H1 (cell line): ENCODE data around the gene ADGRB3. TPM values are rescaled to one million over a fixed set of nuclear protein-coding genes. Genes with fewer than 3 reads are reported as not detected.

Source experiments
- CTCF ChIA-PET: fragments of 300-600 bp; sonication (Branson Sonifier 250); formaldehyde crosslinking; loops from one replicate; lab custom pipeline; 2021; ENCODE audit not compliant: partially characterized antibody; lab: Charles Lee
- POLR2A ChIA-PET: fragments of 300-600 bp; sonication (Branson Sonifier 250); formaldehyde crosslinking; loops from one replicate; lab custom pipeline; 2021; ENCODE audit warnings: inconsistent platforms; ENCODE audit not compliant: partially characterized antibody; lab: Charles Lee
- DNase-seq, 2 experiments: peaks; one replicate each; pipeline versions ENCODE4 v3.0.0 to v3.0.0-alpha.2; 2010 to 2022; ENCODE audit warnings: low spot score in 2 of 2, low read depth in 1 of 2, mixed read lengths in 1 of 2
- FAIRE-seq: peaks from 2 replicates; lab custom pipeline; 2011; peaks lifted over from hg19 to GRCh38; lab: Jason Lieb, UNC
- H2AFZ ChIP-seq: 2 replicates; pipeline ENCODE4 v1.8.1; 2012; ENCODE audit warnings: low read length, inconsistent platforms
- H2AK5ac ChIP-seq: 2 replicates; pipeline ENCODE4 v1.6.1; 2013; ENCODE audit warnings: low read depth, low read length
- H2BK120ac ChIP-seq: replicated peaks from 2 replicates; pipeline ENCODE3; 2013; ENCODE audit warnings: low read depth, low read length, inconsistent platforms
- H2BK12ac ChIP-seq: 2 replicates; pipeline ENCODE4 v1.6.1; 2013; ENCODE audit warnings: low read depth, low read length
- H2BK15ac ChIP-seq: 2 replicates; pipeline ENCODE4 v1.6.1; 2013; ENCODE audit warnings: low read length
- H2BK20ac ChIP-seq: 2 replicates; pipeline ENCODE4 v1.6.1; 2013; ENCODE audit warnings: low read length
- H2BK5ac ChIP-seq: 2 replicates; pipeline ENCODE4 v1.6.1; 2013; ENCODE audit warnings: low read depth, low read length
- H3K14ac ChIP-seq: 2 replicates; pipeline ENCODE4 v1.6.1; 2013; ENCODE audit warnings: inconsistent platforms; ENCODE audit not compliant: insufficient read length
- H3K18ac ChIP-seq: 2 replicates; pipeline ENCODE4 v1.6.1; 2013; ENCODE audit warnings: low read length; ENCODE audit errors: extremely low read depth
- H3K23ac ChIP-seq: 2 replicates; pipeline ENCODE4 v1.6.1; 2013; ENCODE audit warnings: inconsistent platforms; ENCODE audit not compliant: insufficient read length
- H3K23me2 ChIP-seq: 2 replicates; pipeline ENCODE4 v1.6.1; 2013; ENCODE audit warnings: low read depth, low read length
- H3K27ac ChIP-seq: 2 replicates; pipeline ENCODE4 v1.6.1; 2011; ENCODE audit warnings: low read depth, low read length, inconsistent platforms
- H3K27me3 ChIP-seq, 4 experiments: replicated peaks in 1 of 4; 1 replicate in 1 of 4; 2 replicates in 3 of 4; pipeline versions ENCODE4 v1.6.1 to v1.8.1; 2011 to 2013; ENCODE audit warnings: low read length in 3 of 4, mild to moderate bottlenecking in 3 of 4, inconsistent platforms in 2 of 4, mixed read lengths in 2 of 4, moderate library complexity in 1 of 4; ENCODE audit not compliant: control insufficient read depth in 3 of 4, insufficient read depth in 3 of 4; ENCODE audit errors: extremely low read depth in 1 of 4
- H3K36me3 ChIP-seq, 4 experiments: 2 replicates each; pipeline versions ENCODE4 v1.6.1 to v1.8.1; 2011 to 2013; ENCODE audit warnings: mild to moderate bottlenecking in 4 of 4, low read length in 3 of 4, moderate library complexity in 2 of 4, control low read depth in 1 of 4, inconsistent platforms in 1 of 4; ENCODE audit not compliant: insufficient read depth in 4 of 4, control insufficient read depth in 2 of 4
- H3K4ac ChIP-seq: replicated peaks from 2 replicates; pipeline ENCODE3; 2013; ENCODE audit warnings: low read length, low read depth, mixed read lengths, inconsistent platforms; ENCODE audit not compliant: insufficient read length
- H3K4me1 ChIP-seq, 4 experiments: replicated peaks in 1 of 4; 1 replicate in 1 of 4; 2 replicates in 3 of 4; pipeline versions ENCODE4 v1.6.1 to v1.8.1; 2011 to 2013; ENCODE audit warnings: low read length in 3 of 4, inconsistent platforms in 2 of 4, mixed read lengths in 1 of 4; ENCODE audit not compliant: insufficient read depth in 4 of 4, control insufficient read depth in 3 of 4
- H3K4me2 ChIP-seq, 2 experiments: 2 replicates each; pipeline versions ENCODE4 v1.6.1 to v1.8.1; 2011 to 2013; ENCODE audit warnings: low read depth in 2 of 2, low read length in 2 of 2, control low read depth in 1 of 2, inconsistent platforms in 1 of 2, mild to moderate bottlenecking in 1 of 2; ENCODE audit not compliant: insufficient read depth in 1 of 2
- H3K4me3 ChIP-seq, 4 experiments: fragments of 200-600, 300-600 bp in 1 of 4; sonication (generic), shearing (Covaris generic), sonication (Bioruptor Twin) in 1 of 4; 2 replicates each; pipeline versions ENCODE4 v1.5.1 to v1.8.1; 2011 to 2016; ENCODE audit warnings: low read length in 4 of 4, low read depth in 3 of 4, control low read depth in 2 of 4, inconsistent platforms in 2 of 4, mild to moderate bottlenecking in 2 of 4, mixed read lengths in 1 of 4, moderate library complexity in 1 of 4; ENCODE audit not compliant: insufficient read depth in 2 of 4; ENCODE audit errors: extremely low read depth in 1 of 4
- H3K56ac ChIP-seq: replicated peaks from 2 replicates; pipeline ENCODE3; 2013; ENCODE audit warnings: low read depth, mild to moderate bottlenecking, mixed read lengths, low read length, inconsistent platforms; ENCODE audit not compliant: insufficient read length
- H3K79me1 ChIP-seq: 2 replicates; pipeline ENCODE4 v1.6.1; 2013; ENCODE audit warnings: low read depth, low read length, control low read depth
- H3K79me2 ChIP-seq, 2 experiments: 2 replicates each; pipeline versions ENCODE4 v1.6.1 to v1.8.1; 2012 to 2013; ENCODE audit warnings: low read length in 2 of 2, mild to moderate bottlenecking in 2 of 2, inconsistent platforms in 1 of 2; ENCODE audit not compliant: insufficient read depth in 2 of 2, control insufficient read depth in 1 of 2
- H3K9ac ChIP-seq, 4 experiments: replicated peaks in 1 of 4; 1 replicate in 1 of 4; 2 replicates in 3 of 4; pipeline versions ENCODE4 v1.6.1 to v1.8.1; 2011 to 2013; ENCODE audit warnings: low read depth in 3 of 4, low read length in 3 of 4, control low read depth in 2 of 4, mild to moderate bottlenecking in 2 of 4, moderate library complexity in 2 of 4, inconsistent platforms in 1 of 4; ENCODE audit errors: extremely low read depth in 1 of 4
- H3K9me3 ChIP-seq, 2 experiments: 2 replicates each; pipeline versions ENCODE4 v1.6.1 to v1.8.1; 2012 to 2013; ENCODE audit warnings: mild to moderate bottlenecking in 2 of 2, moderate library complexity in 2 of 2, control low read depth in 1 of 2, inconsistent platforms in 1 of 2, low read depth in 1 of 2, low read length in 1 of 2, mixed read lengths in 1 of 2; ENCODE audit not compliant: insufficient read depth in 2 of 2
- H4K20me1 ChIP-seq, 2 experiments: replicated peaks in 1 of 2; 2 replicates each; pipeline versions ENCODE3 to v1.8.1; 2011 to 2013; ENCODE audit warnings: inconsistent platforms in 2 of 2, low read length in 2 of 2, mild to moderate bottlenecking in 1 of 2; ENCODE audit not compliant: insufficient read depth in 2 of 2, control insufficient read depth in 1 of 2
- H4K5ac ChIP-seq: 2 replicates; pipeline ENCODE4 v1.6.1; 2013; ENCODE audit warnings: low read length, low read depth, mixed read lengths, inconsistent platforms; ENCODE audit not compliant: insufficient read length
- H4K8ac ChIP-seq: 2 replicates; pipeline ENCODE4 v1.8.0; 2013; ENCODE audit warnings: mild to moderate bottlenecking, moderate library complexity, low read length, inconsistent platforms; ENCODE audit not compliant: insufficient read depth; ENCODE audit errors: extremely low read depth
- H4K91ac ChIP-seq: replicated peaks from 2 replicates; pipeline ENCODE3; 2013; ENCODE audit warnings: low read length, mixed read lengths, inconsistent platforms; ENCODE audit not compliant: insufficient read length
- BRCA1 ChIP-seq: IDR thresholded peaks from 2 replicates; pipeline ENCODE4 v1.6.1; 2012; ENCODE audit warnings: low read depth, low read length, improper control_type of control experiment
- CBX8 ChIP-seq: fragments of 300-800, 300-1000 bp; sonication (generic); IDR thresholded peaks from 2 replicates; pipeline ENCODE4 v1.7.1; 2016; ENCODE audit warnings: low read depth, low read length, borderline replicate concordance
- EGR1 ChIP-seq: IDR thresholded peaks from 2 replicates; pipeline ENCODE4 v1.6.1; 2011; ENCODE audit warnings: low read depth, low read length, borderline replicate concordance
- EP300 ChIP-seq, 2 experiments: IDR thresholded peaks; 1 replicate in 1 of 2; 2 replicates in 1 of 2; pipeline ENCODE4 v1.6.1; 2011 to 2012; ENCODE audit warnings: low read depth in 2 of 2, low read length in 2 of 2, mild to moderate bottlenecking in 2 of 2, borderline replicate concordance in 1 of 2, inconsistent platforms in 1 of 2, moderate library complexity in 1 of 2
- EZH2 ChIP-seq: fragments of 200-600 bp; sonication (generic); IDR thresholded peaks from 2 replicates; pipeline ENCODE4 v1.7.1; 2012; ENCODE audit warnings: low read depth, mild to moderate bottlenecking, moderate library complexity, low read length, inconsistent platforms; ENCODE audit not compliant: severe bottlenecking
- HDAC6 ChIP-seq: IDR thresholded peaks from one replicate; pipeline ENCODE4 v1.7.1; 2012; ENCODE audit warnings: low read depth, mild to moderate bottlenecking, inconsistent platforms, low read length, moderate library complexity
- NANOG ChIP-seq: IDR thresholded peaks from 2 replicates; pipeline ENCODE4 v1.6.1; 2011; ENCODE audit warnings: low read length, low read depth, mild to moderate bottlenecking, inconsistent platforms; ENCODE audit not compliant: insufficient read depth, poor library complexity, severe bottlenecking
- POLR2AphosphoS5 ChIP-seq: IDR thresholded peaks from 2 replicates; pipeline ENCODE4 v1.6.1; 2011; ENCODE audit warnings: low read depth, low read length
- RXRA ChIP-seq: IDR thresholded peaks from 2 replicates; pipeline ENCODE4 v1.6.1; 2011; ENCODE audit warnings: low read depth, mild to moderate bottlenecking, low read length, moderate library complexity; ENCODE audit not compliant: insufficient read depth
- SIX5 ChIP-seq: IDR thresholded peaks from 2 replicates; pipeline ENCODE4 v1.6.1; 2011; ENCODE audit warnings: mild to moderate bottlenecking, low read depth, low read length
- SRF ChIP-seq: IDR thresholded peaks from 2 replicates; pipeline ENCODE4 v1.6.1; 2011; ENCODE audit warnings: mild to moderate bottlenecking, low read depth, low read length, moderate library complexity
- WGBS, 2 experiments: shearing (Covaris generic) in 1 of 2; methylation state at CpG; one replicate each; pipeline versions ENCODE4 v1.1.6 to v1.1.7; 2013 to 2015; ENCODE audit warnings: low lambda C conversion rate in 2 of 2, mixed read lengths in 2 of 2, inconsistent platforms in 1 of 2, low coverage in 1 of 2, missing lambda C conversion rate in 1 of 2; ENCODE audit not compliant: insufficient replicate concordance in 2 of 2, insufficient coverage in 1 of 2, insufficient read length in 1 of 2; ENCODE audit errors: extremely low coverage in 1 of 2, missing lambda C conversion rate in 1 of 2; 5-methylcytosine and 5-hydroxymethylcytosine counted together
- polyA plus RNA-seq, 7 experiments: library from polyadenylated mRNA; depleted of rRNA in 3 of 7; stranded (reverse) in 5 of 7; unstranded in 2 of 7; fragments of >200 nt in 5 of 7; fragments of 200-250 nt in 2 of 7; gene quantifications; 1 replicate in 5 of 7; 2 replicates in 1 of 7; 4 replicates in 1 of 7; pipeline versions ENCODE4 v1.2.1 to v1.2.3, GENCODE V29; 2011 to 2013; ENCODE audit warnings: missing spikeins in 2 of 7, mixed read lengths in 2 of 7
- total RNA-seq: library from RNA; stranded (reverse); fragmentation: NEBNext Ultra II Directional; extraction: Animal tissue kit (Norgen Biotek cat#: 25700); gene quantifications from 2 replicates; pipeline ENCODE4 v1.2.1, GENCODE V29; 2021
- TF ChIP-seq, protein P1 (sequence below), 3 experiments: IDR thresholded peaks; 1 replicate in 2 of 3; 2 replicates in 1 of 3; pipeline versions ENCODE4 v1.5.1 to v1.6.1; 2011; ENCODE audit warnings: low read length in 3 of 3, mild to moderate bottlenecking in 3 of 3, inconsistent platforms in 2 of 3, low read depth in 1 of 3, moderate library complexity in 1 of 3; ENCODE audit not compliant: insufficient read depth in 1 of 3; ENCODE audit errors: control extremely low read depth in 1 of 3

Gene ADGRB3
- total and polyA plus RNA-seq, 2 of the 8 experiments (the other 6 are each of a cell fraction or from before 2014, with no cell fraction given), result 0.35 to 1.2 TPM

DNA sequence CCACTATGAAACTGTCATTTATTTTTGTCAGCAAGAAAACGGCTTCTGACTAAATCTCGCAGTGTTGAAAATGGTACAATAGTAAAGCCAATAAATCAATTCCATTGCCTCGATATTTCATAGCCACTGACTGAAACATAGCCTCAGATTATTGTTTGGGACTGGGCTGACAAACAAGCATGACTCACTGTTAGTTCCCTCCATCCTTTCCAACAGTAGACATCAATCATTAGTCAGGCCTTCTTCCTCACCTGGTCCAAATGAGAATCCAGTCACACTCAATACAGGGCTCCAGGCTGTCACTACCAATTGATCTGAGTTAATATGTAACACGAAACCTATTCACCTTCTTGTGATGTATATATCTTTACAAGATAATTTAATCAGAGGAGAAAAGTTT, 66.1 kb downstream of the ADGRB3 start:
- Histone ChIP-seq H3K56ac (no peak overlapping the region), H2BK120ac (no peak overlapping the region), H2AFZ (no peak overlapping the region), H3K23ac (no peak overlapping the region), H2AK5ac (no peak overlapping the region), H3K36me3 (no peaks in the 10 kb centered on the region), H4K5ac (no peak overlapping the region), H4K8ac (no peak overlapping the region), H3K23me2 (no peaks in the 10 kb centered on the region), H3K4me2 (no peak overlapping the region), H2BK5ac (no peak overlapping the region), H3K79me1 (no peaks in the 10 kb centered on the region), H3K79me2 (no peaks in the 10 kb centered on the region), H3K9ac (no peak overlapping the region), H4K91ac (no peak overlapping the region), H2BK20ac (no peak overlapping the region), H3K4ac (no peak overlapping the region), H4K20me1 (no peaks in the 10 kb centered on the region), H3K14ac (no peak overlapping the region), H3K18ac (no peak overlapping the region), H3K9me3 (no peaks in the 10 kb centered on the region), H3K27ac (no peak overlapping the region), H2BK15ac (no peak overlapping the region), H3K27me3 (no peaks in the 10 kb centered on the region), H2BK12ac (no peak overlapping the region), H3K4me3 (no peak overlapping the region), H3K4me1 (no peaks in the 10 kb centered on the region; a peak in 1 of 7 replicates)
- ChIA-PET CTCF (no interaction called here), POLR2A (no interaction called here)
- DNase-seq (no peak), FAIRE-seq (no peak)
- 89% methylated on average over 4 of the region's 4 CpGs; no CpG with 5 or more reads in 1 of the 2 experiments for WGBS, 2 experiments
- no peak for TF ChIP-seq HDAC6
- TF ChIP-seq CBX8, result no peak
- no peak for TF ChIP-seq SIX5
- TF ChIP-seq EP300 (IDR thresholded peaks at IDR 0.05; ENCODE audit: borderline replicate concordance in 1 of 2, low read depth in 2 of 2, low read length in 2 of 2), result no peak
- TF ChIP-seq, protein P1, sequence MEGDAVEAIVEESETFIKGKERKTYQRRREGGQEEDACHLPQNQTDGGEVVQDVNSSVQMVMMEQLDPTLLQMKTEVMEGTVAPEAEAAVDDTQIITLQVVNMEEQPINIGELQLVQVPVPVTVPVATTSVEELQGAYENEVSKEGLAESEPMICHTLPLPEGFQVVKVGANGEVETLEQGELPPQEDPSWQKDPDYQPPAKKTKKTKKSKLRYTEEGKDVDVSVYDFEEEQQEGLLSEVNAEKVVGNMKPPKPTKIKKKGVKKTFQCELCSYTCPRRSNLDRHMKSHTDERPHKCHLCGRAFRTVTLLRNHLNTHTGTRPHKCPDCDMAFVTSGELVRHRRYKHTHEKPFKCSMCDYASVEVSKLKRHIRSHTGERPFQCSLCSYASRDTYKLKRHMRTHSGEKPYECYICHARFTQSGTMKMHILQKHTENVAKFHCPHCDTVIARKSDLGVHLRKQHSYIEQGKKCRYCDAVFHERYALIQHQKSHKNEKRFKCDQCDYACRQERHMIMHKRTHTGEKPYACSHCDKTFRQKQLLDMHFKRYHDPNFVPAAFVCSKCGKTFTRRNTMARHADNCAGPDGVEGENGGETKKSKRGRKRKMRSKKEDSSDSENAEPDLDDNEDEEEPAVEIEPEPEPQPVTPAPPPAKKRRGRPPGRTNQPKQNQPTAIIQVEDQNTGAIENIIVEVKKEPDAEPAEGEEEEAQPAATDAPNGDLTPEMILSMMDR (IDR thresholded peaks at IDR 0.05; ENCODE audit: control extremely low read depth in 1 of 3, insufficient read depth in 1 of 3, low read depth in 1 of 3, low read length in 3 of 3), result no peak
- TF ChIP-seq RXRA, result no peak
- TF ChIP-seq POLR2AphosphoS5, result no peak
- TF ChIP-seq BRCA1, result no peak
- no peak for TF ChIP-seq EGR1
- TF ChIP-seq SRF, result no peak
- TF ChIP-seq NANOG, result no peak
- TF ChIP-seq EZH2, result no peak
